ENCODE data around the gene SLC4A3. TPM values are rescaled to one million over a fixed set of nuclear protein-coding genes. Genes with fewer than 3 reads are reported as not detected.
A peak's percentile ranks its signal among the peaks of the same experiment; 100 is the strongest.
"Not testable (repeated sequence)": the region's sequence is repeated elsewhere in the genome, so short reads cannot be mapped to it uniquely, and the experiment has no call there.

Gene SLC4A3
- total RNA-seq, 2 experiments from 2014 or later = not detected

DNA sequence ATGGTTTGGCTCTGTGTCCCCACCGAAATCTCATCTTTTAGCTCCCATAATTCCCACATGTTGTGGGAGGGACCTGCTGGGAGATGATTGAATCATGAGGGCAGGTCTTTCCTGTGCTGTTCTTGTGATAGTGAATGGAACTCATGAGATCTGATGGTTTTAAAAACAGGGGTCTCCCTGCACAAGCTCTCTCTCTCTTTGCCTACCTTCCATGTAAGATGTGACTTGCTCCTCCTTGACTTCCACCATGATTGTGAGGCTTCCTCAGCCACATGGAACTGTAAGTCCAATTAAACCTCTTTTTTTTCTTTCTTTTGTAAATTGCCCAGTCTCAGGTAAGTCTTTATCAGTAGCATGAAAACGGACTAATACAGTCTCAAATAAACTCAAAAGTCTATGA lies 56.0 kb downstream of the SLC4A3 start:
- H3K4me3 Mint-ChIP-seq; H3K27ac Mint-ChIP-seq; CTCF ChIA-PET; H3K36me3 Mint-ChIP-seq (ENCODE audit: low read depth); POLR2A ChIA-PET; DNase-seq; H3K9me3 Mint-ChIP-seq: not testable (repeated sequence)
- Mint-ChIP-seq H3K4me1 (peaks cover 19% of the 10 kb centered on the region), H3K27me3 (peaks cover 20% of the 10 kb centered on the region)

DNA sequence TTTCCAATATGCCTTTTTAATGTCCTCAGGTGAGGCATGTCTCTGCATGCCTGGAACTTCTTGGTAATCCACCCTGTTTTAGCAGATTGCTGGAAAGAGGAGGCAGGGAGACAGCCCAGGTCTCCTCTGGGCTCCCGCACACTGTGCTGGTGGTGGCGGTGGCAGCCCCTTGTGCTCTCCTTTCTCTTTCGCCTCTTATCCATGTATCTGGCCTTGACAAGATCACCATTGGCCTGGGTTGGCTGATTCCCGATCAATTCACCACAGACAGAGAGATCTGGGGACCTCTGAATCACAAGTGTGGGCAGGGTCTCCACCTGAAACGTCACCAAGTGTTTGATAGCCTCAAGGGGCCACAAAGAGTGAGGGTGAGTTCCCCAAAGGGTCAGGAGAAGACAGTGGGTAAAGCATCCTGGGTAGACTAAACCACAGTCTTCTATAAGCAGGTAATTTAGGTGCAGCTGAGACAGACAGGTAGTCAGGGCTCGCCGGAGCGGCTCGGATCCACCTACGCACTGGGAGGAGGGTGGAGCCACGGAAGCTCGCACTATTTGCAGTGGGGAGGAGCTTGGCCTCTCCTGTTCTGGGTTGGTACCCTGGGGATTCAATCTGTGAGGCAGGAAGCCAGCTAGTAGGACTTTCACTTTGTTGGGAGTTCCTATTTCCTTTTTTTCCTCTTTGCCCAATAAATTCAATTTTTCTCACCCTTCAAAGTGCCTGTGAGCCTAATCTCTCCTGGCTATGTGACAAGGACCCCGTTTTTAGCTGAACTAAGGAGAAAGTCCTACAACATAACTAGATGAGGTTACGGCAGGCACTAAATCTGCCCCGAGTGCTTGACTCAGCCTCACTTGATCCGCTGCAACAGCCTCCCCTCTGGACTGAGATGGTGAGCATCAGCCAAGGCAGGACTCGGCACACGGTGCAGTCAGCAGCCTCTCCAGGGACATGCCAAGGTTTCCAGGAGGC lies 57.6 kb downstream of the SLC4A3 start:
- CTCF ChIA-PET = interaction anchor here (0.7 kb wide), 1 partner anchor 193 kb away, joined by 3 read pairs; no protein-coding TSS in a partner anchor
- peak; percentile 46 for DNase-seq
- Mint-ChIP-seq H3K4me3 (peak overlapping the region; percentile 64), H3K27me3 (peaks cover 22% of the 10 kb centered on the region), H3K4me1 (peaks cover 19% of the 10 kb centered on the region), H3K27ac (no peak overlapping the region), H3K36me3 (ENCODE audit: low read depth) (no peaks in the 10 kb centered on the region), H3K9me3 (no peaks in the 10 kb centered on the region)
- POLR2A ChIA-PET = no interaction called here

DNA sequence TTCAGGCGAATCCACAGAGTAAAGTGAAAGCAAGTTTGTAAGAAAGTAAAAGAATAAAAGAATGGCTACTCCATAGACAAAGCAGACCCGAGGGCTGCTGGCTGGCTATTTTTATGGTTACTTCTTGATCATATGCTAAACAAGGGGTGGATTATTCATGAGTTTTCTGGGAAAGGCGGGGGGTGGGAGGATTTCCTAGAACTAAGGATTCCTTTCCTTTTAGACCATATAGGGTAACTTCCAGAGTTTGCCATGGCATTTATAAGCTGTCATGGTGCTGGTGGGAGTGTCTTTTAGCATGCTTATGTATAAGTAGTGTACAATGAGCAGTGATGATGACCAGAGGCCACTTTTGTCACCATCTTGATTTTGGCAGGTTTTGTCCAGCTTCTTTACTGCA lies 59.8 kb downstream of the SLC4A3 start:
- H3K27ac Mint-ChIP-seq = no peak overlapping the region
- peaks cover 22% of the 10 kb centered on the region for H3K27me3 Mint-ChIP-seq
- CTCF ChIA-PET = no interaction called here
- peaks cover 19% of the 10 kb centered on the region for H3K4me1 Mint-ChIP-seq
- H3K36me3 Mint-ChIP-seq (ENCODE audit: low read depth) = no peaks in the 10 kb centered on the region
- no peak for DNase-seq
- POLR2A ChIA-PET = no interaction called here
- H3K4me3 Mint-ChIP-seq = no peak overlapping the region
- H3K9me3 Mint-ChIP-seq = no peaks in the 10 kb centered on the region

- Mint-ChIP-seq H3K4me3 (no peak overlapping the region), H3K4me1 (peaks cover 19% of the 10 kb centered on the region), H3K36me3 (ENCODE audit: low read depth) (no peaks in the 10 kb centered on the region), H3K27ac (no peak overlapping the region), H3K9me3 (no peaks in the 10 kb centered on the region), H3K27me3 (peaks cover 21% of the 10 kb centered on the region)
- ChIA-PET POLR2A (no interaction called here), CTCF (interaction anchor here (1.7 kb wide), 1 partner anchor 147 kb away, joined by 5 read pairs; no protein-coding TSS in a partner anchor)
- no peak for DNase-seq
Observed at GRCh38 chr2:219687882-219688559, 60.6 kb downstream of the SLC4A3 start.

DNA sequence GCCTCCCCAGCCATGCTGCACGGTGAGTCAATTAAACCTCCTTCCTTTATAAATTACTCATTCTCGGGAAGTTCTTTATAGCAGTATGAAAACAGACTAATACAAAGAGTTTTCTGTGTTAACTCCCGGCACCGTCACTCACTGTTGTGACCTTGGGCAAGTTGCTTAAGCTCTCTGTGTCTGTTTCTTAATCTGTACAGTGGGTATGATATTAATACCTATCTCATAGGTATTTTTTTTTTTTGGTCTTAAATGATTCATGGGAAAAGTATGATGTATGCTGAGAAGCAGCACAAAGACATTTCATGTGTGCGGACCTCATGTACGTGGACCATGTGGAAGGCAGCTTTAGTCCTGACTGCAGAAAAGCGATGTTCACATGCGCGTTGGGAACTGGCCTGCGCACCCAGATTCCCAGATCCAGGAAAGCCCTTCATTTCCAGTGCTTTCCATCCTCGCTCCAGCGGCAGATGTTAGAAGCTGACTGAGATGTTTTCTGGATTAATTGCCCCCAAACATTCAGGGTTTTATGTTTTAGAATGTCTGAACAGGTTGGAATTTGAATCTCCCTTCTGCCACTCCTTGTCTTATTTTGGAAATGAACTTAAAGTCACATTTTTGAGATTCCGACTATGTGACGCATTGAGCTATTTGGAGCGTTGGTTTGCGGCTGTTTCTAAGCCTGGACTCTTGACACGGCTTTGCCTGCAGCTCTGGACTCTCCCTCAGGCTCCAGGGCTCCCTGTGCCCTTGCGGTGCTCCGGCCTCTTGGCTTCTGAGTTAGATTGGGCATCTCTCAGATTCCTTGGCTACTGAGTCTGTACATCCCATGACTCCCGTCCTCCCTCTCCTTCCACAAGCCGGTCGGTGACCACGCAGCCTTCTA lies 61.4 kb downstream of the SLC4A3 start:
- POLR2A ChIA-PET = no interaction called here
- H3K36me3 Mint-ChIP-seq (ENCODE audit: low read depth) = no peaks in the 10 kb centered on the region
- H3K9me3 Mint-ChIP-seq = no peaks in the 10 kb centered on the region
- DNase-seq = no peak
- H3K4me1 Mint-ChIP-seq = peaks cover 19% of the 10 kb centered on the region
- no peak overlapping the region for H3K27ac Mint-ChIP-seq
- CTCF ChIA-PET = interaction anchor here (0.7 to 1.7 kb wide), 6 partner anchors 9 to 148 kb away, joined by 3 to 5 read pairs (median 4); no protein-coding TSS in a partner anchor
- H3K4me3 Mint-ChIP-seq = no peak overlapping the region
- H3K27me3 Mint-ChIP-seq = peaks cover 22% of the 10 kb centered on the region

DNA sequence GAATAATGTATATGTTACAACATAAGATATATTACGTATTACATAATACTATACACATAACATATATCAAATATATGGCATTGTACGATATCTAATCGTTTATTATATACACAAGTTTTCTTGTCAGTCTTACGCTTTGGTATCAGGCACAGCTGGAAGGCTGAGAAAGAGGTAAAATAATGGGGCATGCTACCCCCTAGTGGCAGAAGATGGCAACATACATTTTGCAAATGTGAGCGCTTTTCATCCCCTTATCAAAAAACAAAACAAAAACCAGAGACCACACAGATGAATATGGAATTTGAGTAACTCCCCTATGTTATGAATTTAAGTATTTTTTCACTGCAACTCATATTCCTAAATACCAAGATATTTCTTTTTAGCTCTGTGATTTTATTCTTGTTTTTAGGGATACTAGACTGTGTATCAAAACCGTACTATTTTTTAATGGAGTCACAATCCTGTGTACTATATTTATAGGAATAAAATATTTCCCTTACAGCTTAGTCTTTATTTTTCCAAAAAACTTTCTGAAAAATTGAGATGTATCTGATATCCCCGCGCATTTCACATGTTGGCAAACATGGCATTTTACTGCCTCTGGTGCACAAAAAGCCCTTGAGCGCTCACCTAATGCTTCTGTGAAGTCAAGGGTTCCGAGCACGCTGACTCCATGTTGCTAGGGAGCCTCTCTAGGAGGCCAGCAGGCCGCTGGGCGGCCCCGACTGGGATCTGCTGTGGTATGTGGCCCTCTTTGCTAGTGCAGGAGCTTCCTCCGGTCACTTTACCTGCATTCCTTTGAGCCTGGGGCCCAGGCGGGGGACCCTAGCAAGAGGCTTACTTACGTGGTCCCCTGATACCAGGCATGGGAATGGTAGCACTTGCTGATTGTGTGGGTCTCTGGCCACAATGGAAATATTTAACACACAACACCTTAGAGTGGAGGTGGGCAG lies 62.5 kb downstream of the SLC4A3 start:
- H3K9me3 Mint-ChIP-seq = no peaks in the 10 kb centered on the region
- no peak overlapping the region for H3K27ac Mint-ChIP-seq
- ChIA-PET CTCF (interaction anchor here (0.7 to 1.7 kb wide), 8 partner anchors 8 to 149 kb away, joined by 3 to 6 read pairs (median 4); partner anchors contain the start of genes CHPF and TMEM198), POLR2A (no interaction called here)
- peaks cover 17% of the 10 kb centered on the region for H3K27me3 Mint-ChIP-seq
- H3K36me3 Mint-ChIP-seq (ENCODE audit: low read depth) = no peaks in the 10 kb centered on the region
- H3K4me3 Mint-ChIP-seq = no peak overlapping the region
- peak; percentile 60 for DNase-seq
- peaks cover 10% of the 10 kb centered on the region for H3K4me1 Mint-ChIP-seq

- H3K4me3 Mint-ChIP-seq = no peak overlapping the region
- no peak overlapping the region for H3K27ac Mint-ChIP-seq
- no peaks in the 10 kb centered on the region for H3K9me3 Mint-ChIP-seq
- H3K27me3 Mint-ChIP-seq = peaks cover 27% of the 10 kb centered on the region
- ChIA-PET CTCF (no interaction called here), POLR2A (no interaction called here)
- H3K4me1 Mint-ChIP-seq = no peaks in the 10 kb centered on the region
- H3K36me3 Mint-ChIP-seq (ENCODE audit: low read depth) = no peaks in the 10 kb centered on the region
- no peak for DNase-seq
Observed at GRCh38 chr2:219691571-219691970, 64.1 kb downstream of the SLC4A3 start.

Other genes with a start within 250 kb of the SLC4A3 start
- gene DNPEP, start 239.7 kb upstream of the SLC4A3 start, total RNA-seq = 10 to 100 TPM; 58.8 to 64.9 TPM
- not detected for gene DES, start 209.3 kb upstream of the SLC4A3 start, total RNA-seq
- 1 to 10 TPM; 2.0 to 2.6 TPM for gene SPEG, start 192.8 kb upstream of the SLC4A3 start, total RNA-seq
- 10 to 100 TPM; 34.5 to 40.5 TPM for gene GMPPA, start 128.7 kb upstream of the SLC4A3 start, total RNA-seq
- gene ASIC4, start 113.1 kb upstream of the SLC4A3 start, total RNA-seq = not detected
- gene CHPF, start 83.8 kb upstream of the SLC4A3 start, total RNA-seq = 1 to 10 TPM; 6.4 to 7.8 TPM
- gene TMEM198, start 83.6 kb upstream of the SLC4A3 start, total RNA-seq = under 1 TPM; 0.44 to 0.69 TPM
- gene OBSL1, start 56.1 kb upstream of the SLC4A3 start, total RNA-seq = not detected
- gene INHA, start 55.3 kb upstream of the SLC4A3 start, total RNA-seq = not detected
- 10 to 100 TPM; 35.3 to 40.3 TPM for gene STK11IP, start 29.8 kb upstream of the SLC4A3 start, total RNA-seq

All from activated CD4-positive, alpha-beta T cell treated with anti-CD3 and anti-CD28 coated beads, Interleukin-2, amount 10 ng/mL, durations not matched to agents 7 days and 5 days (primary cell).